MM.1S (cell line): Measurements from ENCODE around the gene ETV6.

Source experiments
- EZH2 ChIP-seq: fragments of 300-600 bp; sonication (generic); optimal IDR thresholded peaks from 2 replicates; pipeline ENCODE3; 2017; ENCODE audit warnings: low read depth, mild to moderate bottlenecking, antibody characterized with exemption, low read length, mixed read lengths
- EZH2phosphoT487 ChIP-seq: fragments of 300-600 bp; sonication (generic); IDR thresholded peaks from 2 replicates; pipeline ENCODE4 v1.6.1; 2018; ENCODE audit warnings: antibody characterized with exemption, low read length
- TF ChIP-seq, protein P1 (sequence below): fragments of 300-600 bp; sonication (generic); IDR thresholded peaks from 2 replicates; pipeline ENCODE4 v1.5.1; 2016; ENCODE audit warnings: antibody characterized with exemption, low read length, mixed read lengths

GRCh38 chr12:11827091-11828061 is 177.9 kb downstream of the ETV6 start:
- TF ChIP-seq, protein P1, sequence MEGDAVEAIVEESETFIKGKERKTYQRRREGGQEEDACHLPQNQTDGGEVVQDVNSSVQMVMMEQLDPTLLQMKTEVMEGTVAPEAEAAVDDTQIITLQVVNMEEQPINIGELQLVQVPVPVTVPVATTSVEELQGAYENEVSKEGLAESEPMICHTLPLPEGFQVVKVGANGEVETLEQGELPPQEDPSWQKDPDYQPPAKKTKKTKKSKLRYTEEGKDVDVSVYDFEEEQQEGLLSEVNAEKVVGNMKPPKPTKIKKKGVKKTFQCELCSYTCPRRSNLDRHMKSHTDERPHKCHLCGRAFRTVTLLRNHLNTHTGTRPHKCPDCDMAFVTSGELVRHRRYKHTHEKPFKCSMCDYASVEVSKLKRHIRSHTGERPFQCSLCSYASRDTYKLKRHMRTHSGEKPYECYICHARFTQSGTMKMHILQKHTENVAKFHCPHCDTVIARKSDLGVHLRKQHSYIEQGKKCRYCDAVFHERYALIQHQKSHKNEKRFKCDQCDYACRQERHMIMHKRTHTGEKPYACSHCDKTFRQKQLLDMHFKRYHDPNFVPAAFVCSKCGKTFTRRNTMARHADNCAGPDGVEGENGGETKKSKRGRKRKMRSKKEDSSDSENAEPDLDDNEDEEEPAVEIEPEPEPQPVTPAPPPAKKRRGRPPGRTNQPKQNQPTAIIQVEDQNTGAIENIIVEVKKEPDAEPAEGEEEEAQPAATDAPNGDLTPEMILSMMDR = no peak
- TF ChIP-seq EZH2 (no peak), EZH2phosphoT487 (no peak)
